ENCODE results near the gene MTHFD2.
"Not testable (repeated sequence)": the region's sequence is repeated elsewhere in the genome, so short reads cannot be mapped to it uniquely, and the experiment has no call there.

Gene MTHFD2

GRCh38 chr2:74197049-74197448 lies 1.4 kb upstream of the MTHFD2 start:
- no peak for DNase-seq (ENCODE audit: low read depth in 1 of 2, low spot score in 1 of 2)

GRCh38 chr2:74198023-74198460 lies 373 bp upstream of the MTHFD2 start:
- DNase-seq (ENCODE audit: low read depth in 1 of 2, low spot score in 1 of 2) = no peak

- DNase-seq (ENCODE audit: low read depth in 1 of 2, low spot score in 1 of 2) = no peak
These were observed 873 bp downstream of the MTHFD2 start for GRCh38 chr2:74199275-74199701.

- no peak for DNase-seq (ENCODE audit: low read depth in 1 of 2, low spot score in 1 of 2)
These were observed 1.5 kb downstream of the MTHFD2 start for GRCh38 chr2:74199871-74200305.

GRCh38 chr2:74201196-74201595 lies 2.8 kb downstream of the MTHFD2 start:
- no peak for DNase-seq (ENCODE audit: low read depth in 1 of 2, low spot score in 1 of 2)

- no peak for DNase-seq (ENCODE audit: low read depth in 1 of 2, low spot score in 1 of 2)
These were observed 3.2 kb downstream of the MTHFD2 start for GRCh38 chr2:74201596-74201995.

GRCh38 chr2:74204436-74204835 lies 6.0 kb downstream of the MTHFD2 start:
- no peak for DNase-seq (ENCODE audit: low read depth in 1 of 2, low spot score in 1 of 2)

- no peak for DNase-seq (ENCODE audit: low read depth in 1 of 2, low spot score in 1 of 2)
These were observed 6.7 kb downstream of the MTHFD2 start for GRCh38 chr2:74205113-74205512.

GRCh38 chr2:74205596-74205995 lies 7.2 kb downstream of the MTHFD2 start:
- DNase-seq (ENCODE audit: low read depth in 1 of 2, low spot score in 1 of 2) = no peak

- DNase-seq (ENCODE audit: low read depth in 1 of 2, low spot score in 1 of 2) = peak in 1 of 2 donors; percentile 22
These were observed 7.8 kb downstream of the MTHFD2 start for GRCh38 chr2:74206180-74206688.

- no peak for DNase-seq (ENCODE audit: low read depth in 1 of 2, low spot score in 1 of 2)
These were observed 14.4 kb downstream of the MTHFD2 start for GRCh38 chr2:74212702-74213410.

GRCh38 chr2:74215771-74216170 lies 17.4 kb downstream of the MTHFD2 start:
- not testable (repeated sequence) for DNase-seq (ENCODE audit: low read depth in 1 of 2, low spot score in 1 of 2)

GRCh38 chr2:74216642-74217041 lies 18.2 kb downstream of the MTHFD2 start:
- no peak for DNase-seq (ENCODE audit: low read depth in 1 of 2, low spot score in 1 of 2)

- no peak for DNase-seq (ENCODE audit: low read depth in 1 of 2, low spot score in 1 of 2)
These were observed 21.6 kb downstream of the MTHFD2 start for GRCh38 chr2:74219846-74220486.

- no peak for DNase-seq (ENCODE audit: low read depth in 1 of 2, low spot score in 1 of 2)
These were observed 22.7 kb downstream of the MTHFD2 start for GRCh38 chr2:74221091-74221490.

GRCh38 chr2:74221604-74222299 lies 23.3 kb downstream of the MTHFD2 start:
- DNase-seq (ENCODE audit: low read depth in 1 of 2, low spot score in 1 of 2) = no peak

GRCh38 chr2:74222300-74222650 lies 23.9 kb downstream of the MTHFD2 start:
- DNase-seq (ENCODE audit: low read depth in 1 of 2, low spot score in 1 of 2) = no peak

- no peak for DNase-seq (ENCODE audit: low read depth in 1 of 2, low spot score in 1 of 2)
These were observed 25.7 kb downstream of the MTHFD2 start for GRCh38 chr2:74223941-74224770.

- no peak for DNase-seq (ENCODE audit: low read depth in 1 of 2, low spot score in 1 of 2)
These were observed 27.5 kb downstream of the MTHFD2 start for GRCh38 chr2:74225698-74226459.

- DNase-seq (ENCODE audit: low read depth in 1 of 2, low spot score in 1 of 2) = no peak
These were observed 28.3 kb downstream of the MTHFD2 start for GRCh38 chr2:74226648-74227213.
